Panc1 (cell line): ENCODE measurements around the gene ABHD2. TPM values are rescaled to one million over a fixed set of nuclear protein-coding genes. Genes with fewer than 3 reads are reported as not detected.

Experiments
- ATAC-seq: fragments of 200-7000 bp; cut with Tn5 transposase; 2 replicates; pipeline ENCODE4 v1.9.1; 2020; ENCODE audit warnings: mild to moderate bottlenecking, moderate library complexity
- BruUV-seq: library from RNA; stranded (reverse); fragments of 400-500 nt; replicated peaks from 2 replicates; lab custom pipeline; 2021; lab: Mats Ljungman, UMichigan
- CTCF ChIA-PET: fragments of 300-600 bp; sonication (Branson Sonifier 250); formaldehyde crosslinking; loops from one replicate; lab custom pipeline; 2022; ENCODE audit warnings: antibody characterized with exemption; lab: Charles Lee
- POLR2A ChIA-PET: fragments of 300-600 bp; sonication (Branson Sonifier 250); formaldehyde crosslinking; loops from one replicate; lab custom pipeline; 2022; ENCODE audit warnings: antibody characterized with exemption; lab: Charles Lee
- DNase-seq: peaks from one replicate; pipeline ENCODE4 v3.0.0-alpha.2; 2010; ENCODE audit warnings: low read depth, low spot score
- H3K27ac ChIP-seq: 2 replicates; pipeline ENCODE4 v1.5.1; 2011; ENCODE audit warnings: mild to moderate bottlenecking, low read length, inconsistent platforms
- H3K27me3 ChIP-seq: fragments of 200-500 bp; sonication (Bioruptor generic); 2 replicates; pipeline ENCODE4 v1.6.0; 2014; ENCODE audit warnings: low read length, inconsistent platforms; ENCODE audit not compliant: control insufficient read depth, insufficient read depth
- H3K36me3 ChIP-seq: fragments of 200-500 bp; sonication (Bioruptor generic); 2 replicates; pipeline ENCODE4 v1.5.1; 2014; ENCODE audit warnings: inconsistent platforms, mild to moderate bottlenecking, low read length, moderate library complexity; ENCODE audit not compliant: control insufficient read depth, insufficient read depth
- H3K4me1 ChIP-seq: 2 replicates; pipeline ENCODE4 v1.5.1; 2011; ENCODE audit warnings: inconsistent platforms, mild to moderate bottlenecking, low read length, moderate library complexity; ENCODE audit not compliant: control insufficient read depth, insufficient read depth
- H3K4me3 ChIP-seq, 2 experiments: 2 replicates each; pipeline ENCODE4 v1.5.1; 2011 to 2012; ENCODE audit warnings: low read depth in 2 of 2, low read length in 2 of 2, mild to moderate bottlenecking in 2 of 2, inconsistent platforms in 1 of 2, moderate library complexity in 1 of 2
- H3K9me3 ChIP-seq: fragments of 200-500 bp; sonication (Bioruptor generic); 2 replicates; pipeline ENCODE4 v1.5.1; 2014; ENCODE audit warnings: low read depth, mild to moderate bottlenecking, inconsistent platforms, low read length, moderate library complexity; ENCODE audit not compliant: control insufficient read depth, insufficient read depth
- POLR2AphosphoS5 ChIP-seq: IDR thresholded peaks from 2 replicates; pipeline ENCODE4 v1.6.1; 2012; ENCODE audit warnings: mild to moderate bottlenecking, low read depth, low read length, moderate library complexity
- SIN3A ChIP-seq: IDR thresholded peaks from 2 replicates; pipeline ENCODE4 v1.6.1; 2012; ENCODE audit warnings: low read depth, mild to moderate bottlenecking, low read length, moderate library complexity, borderline replicate concordance; ENCODE audit not compliant: insufficient read depth
- TCF7L2 ChIP-seq: IDR thresholded peaks from 2 replicates; pipeline ENCODE4 v1.6.1; 2011; ENCODE audit warnings: mild to moderate bottlenecking, low read depth, low read length, inconsistent platforms
- in situ Hi-C: cut with HindIII; loops from 2 replicates; pipeline ENCODE4 v1.10.0; 2016; ENCODE audit warnings: low sequenced_read_pairs, low pct_unique_long_range_greater_than_20kb
- intact Hi-C: fragments of 100-400 bp; cut with micrococcal nuclease; formaldehyde crosslinking; loops from one replicate; pipeline ENCODE4 v1.10.0; 2022; ENCODE audit not compliant: unreplicated experiment
- total RNA-seq: library from RNA; stranded (reverse); gene quantifications from one replicate; pipeline ENCODE4 v1.2.1, GENCODE V29; 2021; ENCODE audit not compliant: unreplicated experiment
- TF ChIP-seq, protein P1 (sequence below), 2 experiments: IDR thresholded peaks; 2 replicates each; pipeline ENCODE4 v1.6.1; 2011 to 2012; ENCODE audit warnings: low read depth in 2 of 2, control low read depth in 1 of 2, low read length in 1 of 2, mild to moderate bottlenecking in 1 of 2, moderate library complexity in 1 of 2; ENCODE audit not compliant: insufficient read depth in 1 of 2
- TF ChIP-seq, protein P2 (sequence below): fragments of 450-650 bp; IDR thresholded peaks from 2 replicates; pipeline ENCODE4 v1.5.1; 2017; ENCODE audit warnings: mild to moderate bottlenecking

The ABHD2 gene
- total RNA-seq, 1 experiment from 2014 or later, result 95.0 TPM

DNA sequence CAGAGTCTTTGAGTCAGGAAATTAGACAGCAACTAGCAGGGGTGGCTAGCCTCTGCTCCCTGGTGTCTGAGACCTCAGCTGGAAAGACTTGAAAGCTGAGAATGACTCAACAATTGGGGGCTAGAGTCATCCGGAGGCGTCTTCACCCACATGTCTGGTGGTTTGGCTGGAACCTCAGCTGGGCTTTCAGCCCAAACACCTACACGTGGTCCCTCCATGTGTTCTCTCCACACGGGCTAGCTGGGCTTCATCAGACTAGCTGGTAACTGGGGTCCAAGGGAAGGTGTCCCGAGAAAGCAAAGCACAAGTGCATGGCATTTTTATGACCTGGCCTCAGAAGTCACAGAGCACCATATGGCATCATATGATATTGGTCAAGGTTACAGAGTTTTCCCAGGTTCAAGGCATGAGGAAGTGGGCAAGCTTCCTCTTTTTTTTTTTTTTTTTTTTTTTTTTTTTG lies 19.9 kb upstream of the ABHD2 start:
- peaks cover 20% of the 10 kb centered on the region; the same call in 1 of the 2 replicates for H3K9me3 ChIP-seq
- ChIA-PET CTCF (interaction anchor here (0.6 kb wide), 2 partner anchors 52 to 59 kb away, joined by 4 to 7 read pairs; no protein-coding TSS in a partner anchor), POLR2A (interaction anchor here (0.5 kb wide), 1 partner anchor 24 kb away, joined by 12 read pairs; no protein-coding TSS in a partner anchor)
- H3K36me3 ChIP-seq, result no peaks in the 10 kb centered on the region
- TF ChIP-seq POLR2AphosphoS5, result no peak
- TF ChIP-seq, protein P1, sequence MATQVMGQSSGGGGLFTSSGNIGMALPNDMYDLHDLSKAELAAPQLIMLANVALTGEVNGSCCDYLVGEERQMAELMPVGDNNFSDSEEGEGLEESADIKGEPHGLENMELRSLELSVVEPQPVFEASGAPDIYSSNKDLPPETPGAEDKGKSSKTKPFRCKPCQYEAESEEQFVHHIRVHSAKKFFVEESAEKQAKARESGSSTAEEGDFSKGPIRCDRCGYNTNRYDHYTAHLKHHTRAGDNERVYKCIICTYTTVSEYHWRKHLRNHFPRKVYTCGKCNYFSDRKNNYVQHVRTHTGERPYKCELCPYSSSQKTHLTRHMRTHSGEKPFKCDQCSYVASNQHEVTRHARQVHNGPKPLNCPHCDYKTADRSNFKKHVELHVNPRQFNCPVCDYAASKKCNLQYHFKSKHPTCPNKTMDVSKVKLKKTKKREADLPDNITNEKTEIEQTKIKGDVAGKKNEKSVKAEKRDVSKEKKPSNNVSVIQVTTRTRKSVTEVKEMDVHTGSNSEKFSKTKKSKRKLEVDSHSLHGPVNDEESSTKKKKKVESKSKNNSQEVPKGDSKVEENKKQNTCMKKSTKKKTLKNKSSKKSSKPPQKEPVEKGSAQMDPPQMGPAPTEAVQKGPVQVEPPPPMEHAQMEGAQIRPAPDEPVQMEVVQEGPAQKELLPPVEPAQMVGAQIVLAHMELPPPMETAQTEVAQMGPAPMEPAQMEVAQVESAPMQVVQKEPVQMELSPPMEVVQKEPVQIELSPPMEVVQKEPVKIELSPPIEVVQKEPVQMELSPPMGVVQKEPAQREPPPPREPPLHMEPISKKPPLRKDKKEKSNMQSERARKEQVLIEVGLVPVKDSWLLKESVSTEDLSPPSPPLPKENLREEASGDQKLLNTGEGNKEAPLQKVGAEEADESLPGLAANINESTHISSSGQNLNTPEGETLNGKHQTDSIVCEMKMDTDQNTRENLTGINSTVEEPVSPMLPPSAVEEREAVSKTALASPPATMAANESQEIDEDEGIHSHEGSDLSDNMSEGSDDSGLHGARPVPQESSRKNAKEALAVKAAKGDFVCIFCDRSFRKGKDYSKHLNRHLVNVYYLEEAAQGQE (IDR thresholded peaks at IDR 0.05; ENCODE audit: insufficient read depth in 1 of 2, low read depth in 2 of 2, low read length in 1 of 2), result no peak
- TF ChIP-seq TCF7L2, result no peak
- TF ChIP-seq SIN3A, result no peak
- TF ChIP-seq, protein P2, sequence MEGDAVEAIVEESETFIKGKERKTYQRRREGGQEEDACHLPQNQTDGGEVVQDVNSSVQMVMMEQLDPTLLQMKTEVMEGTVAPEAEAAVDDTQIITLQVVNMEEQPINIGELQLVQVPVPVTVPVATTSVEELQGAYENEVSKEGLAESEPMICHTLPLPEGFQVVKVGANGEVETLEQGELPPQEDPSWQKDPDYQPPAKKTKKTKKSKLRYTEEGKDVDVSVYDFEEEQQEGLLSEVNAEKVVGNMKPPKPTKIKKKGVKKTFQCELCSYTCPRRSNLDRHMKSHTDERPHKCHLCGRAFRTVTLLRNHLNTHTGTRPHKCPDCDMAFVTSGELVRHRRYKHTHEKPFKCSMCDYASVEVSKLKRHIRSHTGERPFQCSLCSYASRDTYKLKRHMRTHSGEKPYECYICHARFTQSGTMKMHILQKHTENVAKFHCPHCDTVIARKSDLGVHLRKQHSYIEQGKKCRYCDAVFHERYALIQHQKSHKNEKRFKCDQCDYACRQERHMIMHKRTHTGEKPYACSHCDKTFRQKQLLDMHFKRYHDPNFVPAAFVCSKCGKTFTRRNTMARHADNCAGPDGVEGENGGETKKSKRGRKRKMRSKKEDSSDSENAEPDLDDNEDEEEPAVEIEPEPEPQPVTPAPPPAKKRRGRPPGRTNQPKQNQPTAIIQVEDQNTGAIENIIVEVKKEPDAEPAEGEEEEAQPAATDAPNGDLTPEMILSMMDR, result no peak
- DNase-seq (no peak), ATAC-seq (no peak)
- intact Hi-C loops, result no loop called here
- in situ Hi-C loops, result no loop called here
- H3K4me3 ChIP-seq, result no peak overlapping the region
- no peaks in the 10 kb centered on the region for H3K27me3 ChIP-seq
- H3K4me1 ChIP-seq, result no peaks in the 10 kb centered on the region
- BruUV-seq, result no TSS peak
- no peak overlapping the region for H3K27ac ChIP-seq

DNA sequence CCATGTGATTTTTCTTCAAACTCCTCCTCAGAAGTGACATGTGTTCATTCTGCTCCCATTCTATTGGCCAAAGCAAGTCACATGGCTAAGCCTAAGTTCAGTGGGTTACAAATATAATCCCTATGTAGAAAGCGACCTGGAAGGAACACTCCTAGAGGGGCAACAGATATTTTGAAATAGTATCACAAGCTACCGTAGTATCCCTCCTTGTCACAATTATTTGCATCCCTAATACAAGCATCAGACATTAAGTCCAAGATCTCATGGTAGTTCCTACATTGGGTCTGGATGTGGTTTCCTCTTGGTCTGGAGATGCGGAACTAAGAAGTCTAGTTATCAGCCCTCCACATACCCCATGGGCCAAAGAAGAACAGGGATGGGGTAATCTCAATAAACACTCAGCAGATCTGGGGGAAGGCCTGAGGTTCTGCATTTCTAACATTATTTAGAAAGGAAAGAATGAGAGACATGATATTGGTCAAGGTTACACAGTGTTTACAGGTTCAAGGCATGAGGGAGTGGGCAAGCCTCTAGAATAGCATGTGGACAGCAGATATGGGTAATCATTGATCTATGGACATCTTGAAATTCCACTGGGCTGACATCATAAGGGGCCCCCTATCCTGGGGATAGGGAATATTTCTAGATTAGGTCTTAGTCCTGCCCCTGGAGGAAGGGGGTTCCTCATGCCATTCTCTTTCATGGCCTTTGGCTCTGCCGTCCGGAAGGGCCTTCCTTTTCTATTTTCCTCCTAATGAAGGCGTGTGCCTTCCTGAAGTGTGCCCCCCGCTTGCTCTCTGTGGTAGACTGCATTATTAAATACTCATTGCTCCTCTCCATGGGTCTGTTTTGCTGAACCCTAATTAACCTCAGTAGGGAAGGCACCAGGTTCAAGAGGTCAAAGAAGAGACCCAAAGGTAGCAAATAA lies 17.8 kb upstream of the ABHD2 start:
- no peaks in the 10 kb centered on the region for H3K36me3 ChIP-seq
- DNase-seq, result no peak
- BruUV-seq, result no TSS peak
- ChIA-PET CTCF (no interaction called here), POLR2A (no interaction called here)
- TF ChIP-seq POLR2AphosphoS5 (no peak), TCF7L2 (no peak), SIN3A (no peak)
- TF ChIP-seq, protein P2, result no peak
- TF ChIP-seq, protein P1 (IDR thresholded peaks at IDR 0.05; ENCODE audit: insufficient read depth in 1 of 2, low read depth in 2 of 2, low read length in 1 of 2), result no peak
- H3K9me3 ChIP-seq, result peaks cover 20% of the 10 kb centered on the region; the same call in 1 of the 2 replicates
- in situ Hi-C loops, result no loop called here
- no peaks in the 10 kb centered on the region for H3K4me1 ChIP-seq
- H3K27ac ChIP-seq, result no peak overlapping the region
- no peaks in the 10 kb centered on the region for H3K27me3 ChIP-seq
- no peak for ATAC-seq
- intact Hi-C loops, result no loop called here
- no peak overlapping the region for H3K4me3 ChIP-seq
